HEK293T (cell line): Measurements from ENCODE around the gene BOD1L2.

Source experiments
- CTCF ChIA-PET: fragments of 350-600 bp; formaldehyde crosslinking; extraction: SDS; loops from one replicate; lab custom pipeline; 2021; ENCODE audit warnings: antibody characterized with exemption, inconsistent platforms; lab: Yijun Ruan, JAX
- POLR2A ChIA-PET: fragments of 350-600 bp; formaldehyde crosslinking; extraction: SDS; loops from one replicate; lab custom pipeline; 2020; ENCODE audit warnings: antibody characterized with exemption, inconsistent platforms; lab: Yijun Ruan, JAX
- DNase-seq: peaks from one replicate; pipeline ENCODE4 v3.0.0; 2012; ENCODE audit warnings: mixed read lengths; ENCODE audit errors: extremely low spot score
- ARNT ChIP-seq: fragments of 450-650 bp; IDR thresholded peaks from 2 replicates; pipeline ENCODE4 v1.6.1; 2017; ENCODE audit warnings: mild to moderate bottlenecking
- BHLHE40 ChIP-seq: fragments of 450-650 bp; IDR thresholded peaks from 2 replicates; pipeline ENCODE4 v1.6.1; 2016; ENCODE audit warnings: mild to moderate bottlenecking, moderate library complexity, borderline replicate concordance
- CTBP1 ChIP-seq: fragments of 450-650 bp; IDR thresholded peaks from 2 replicates; pipeline ENCODE4 v1.6.1; 2016; ENCODE audit warnings: borderline replicate concordance
- ELF4 ChIP-seq: fragments of 450-650 bp; IDR thresholded peaks from 2 replicates; pipeline ENCODE4 v1.6.1; 2017; ENCODE audit warnings: antibody characterized with exemption
- FOXA1 ChIP-seq: fragments of 450-650 bp; IDR thresholded peaks from 2 replicates; pipeline ENCODE4 v1.6.1; 2016; ENCODE audit warnings: mild to moderate bottlenecking
- FOXK2 ChIP-seq: fragments of 450-650 bp; IDR thresholded peaks from 2 replicates; pipeline ENCODE4 v1.6.1; 2016; ENCODE audit warnings: mild to moderate bottlenecking
- FOXM1 ChIP-seq: fragments of 450-650 bp; IDR thresholded peaks from 2 replicates; pipeline ENCODE4 v1.6.1; 2017; ENCODE audit warnings: mild to moderate bottlenecking, borderline replicate concordance
- HDGF ChIP-seq: fragments of 450-650 bp; IDR thresholded peaks from 2 replicates; pipeline ENCODE4 v1.6.1; 2017; ENCODE audit warnings: antibody characterized with exemption, borderline replicate concordance
- L3MBTL2 ChIP-seq: fragments of 450-650 bp; conservative IDR thresholded peaks from 2 replicates; pipeline ENCODE4 v1.6.1; 2016; ENCODE audit warnings: mild to moderate bottlenecking
- LEF1 ChIP-seq: fragments of 450-650 bp; IDR thresholded peaks from 2 replicates; pipeline ENCODE4 v1.6.1; 2017; ENCODE audit warnings: mild to moderate bottlenecking, borderline replicate concordance
- NFRKB ChIP-seq: fragments of 450-650 bp; IDR thresholded peaks from 2 replicates; pipeline ENCODE4 v1.6.1; 2016; ENCODE audit warnings: mild to moderate bottlenecking, moderate library complexity
- SP1 ChIP-seq: fragments of 450-650 bp; IDR thresholded peaks from 2 replicates; pipeline ENCODE4 v1.6.1; 2017
- SUZ12 ChIP-seq: fragments of 450-650 bp; IDR thresholded peaks from 2 replicates; pipeline ENCODE4 v1.6.1; 2016; ENCODE audit warnings: mild to moderate bottlenecking
- TARDBP ChIP-seq: fragments of 450-650 bp; IDR thresholded peaks from 2 replicates; pipeline ENCODE4 v1.6.1; 2016
- ZNF384 ChIP-seq: fragments of 450-650 bp; IDR thresholded peaks from 2 replicates; pipeline ENCODE4 v1.6.1; 2016
- TF ChIP-seq, protein P1 (sequence below): fragments of 450-650 bp; IDR thresholded peaks from 2 replicates; pipeline ENCODE4 v1.6.1; 2016

The BOD1L2 gene

DNA sequence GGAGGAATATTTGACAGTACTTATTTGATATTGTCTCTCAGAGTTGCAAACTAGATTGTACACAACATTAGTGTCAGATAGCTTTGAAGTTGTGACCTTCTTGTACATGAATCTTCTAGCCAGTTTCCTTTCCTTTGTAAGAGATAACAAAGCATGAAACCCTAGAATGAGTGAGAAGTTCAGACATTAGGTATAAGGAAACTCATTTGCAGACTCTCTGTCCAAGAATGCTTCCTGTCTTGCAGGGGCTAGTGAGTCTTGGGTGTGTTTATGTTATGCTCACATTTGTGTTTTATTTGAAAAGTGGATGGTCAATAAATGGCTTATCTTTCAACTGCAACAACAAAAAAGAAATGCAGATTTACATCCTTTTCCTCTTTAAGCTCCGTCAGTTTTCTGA lies 1.4 kb downstream of the BOD1L2 start:
- TF ChIP-seq ZNF384: no peak
- ChIA-PET CTCF (no interaction called here), POLR2A (no interaction called here)
- DNase-seq: no peak

DNA sequence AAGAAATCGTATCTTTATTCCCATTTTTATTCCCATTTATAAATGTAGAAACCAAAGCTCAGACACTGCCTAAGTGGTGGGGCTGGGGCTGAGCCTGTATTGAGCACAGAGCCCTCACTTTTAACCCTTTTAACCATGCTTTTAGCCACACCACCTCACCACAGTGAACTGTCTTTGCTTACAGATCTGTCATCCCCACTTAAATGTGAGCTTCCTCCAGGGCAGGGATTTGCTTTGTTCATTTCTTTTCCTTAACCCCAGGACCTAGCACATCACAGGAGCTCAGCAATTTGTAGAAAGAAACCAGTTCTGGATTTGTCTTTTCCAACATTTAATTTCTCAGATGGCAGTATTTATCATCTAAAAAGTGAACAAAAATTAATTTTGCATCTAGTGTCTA lies 2.2 kb downstream of the BOD1L2 start:
- POLR2A ChIA-PET: no interaction called here
- no peak for DNase-seq
- TF ChIP-seq ELF4 (no peak), ARNT (no peak), NFRKB (no peak), L3MBTL2 (no peak), ZNF384 (no peak), SUZ12 (no peak), CTBP1 (no peak), SP1 (no peak), HDGF (no peak), FOXA1 (no peak), BHLHE40 (no peak), TARDBP (no peak), FOXK2 (no peak), LEF1 (no peak), FOXM1 (no peak)
- TF ChIP-seq, protein P1, sequence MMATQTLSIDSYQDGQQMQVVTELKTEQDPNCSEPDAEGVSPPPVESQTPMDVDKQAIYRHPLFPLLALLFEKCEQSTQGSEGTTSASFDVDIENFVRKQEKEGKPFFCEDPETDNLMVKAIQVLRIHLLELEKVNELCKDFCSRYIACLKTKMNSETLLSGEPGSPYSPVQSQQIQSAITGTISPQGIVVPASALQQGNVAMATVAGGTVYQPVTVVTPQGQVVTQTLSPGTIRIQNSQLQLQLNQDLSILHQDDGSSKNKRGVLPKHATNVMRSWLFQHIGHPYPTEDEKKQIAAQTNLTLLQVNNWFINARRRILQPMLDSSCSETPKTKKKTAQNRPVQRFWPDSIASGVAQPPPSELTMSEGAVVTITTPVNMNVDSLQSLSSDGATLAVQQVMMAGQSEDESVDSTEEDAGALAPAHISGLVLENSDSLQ: no peak
- CTCF ChIA-PET: no interaction called here

DNA sequence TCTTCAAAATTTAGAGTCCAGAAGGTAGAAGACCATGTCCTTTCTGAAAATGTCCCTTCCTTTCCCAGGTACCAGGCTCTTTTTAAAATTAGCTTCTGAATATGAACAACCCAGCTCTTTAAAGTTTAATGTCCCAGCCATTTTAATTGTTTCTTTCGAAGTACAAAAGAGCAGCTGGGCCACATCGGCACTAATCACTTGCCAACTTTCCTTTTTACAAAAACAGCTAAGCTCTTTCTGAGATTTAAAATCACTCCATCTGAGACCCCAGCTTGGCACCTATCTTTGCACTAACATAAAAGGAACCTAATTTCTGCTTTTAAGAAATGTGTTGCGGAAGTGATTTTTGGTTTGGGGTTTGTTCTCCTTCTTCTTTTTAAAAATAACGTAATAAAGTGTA lies 2.6 kb downstream of the BOD1L2 start:
- POLR2A ChIA-PET: no interaction called here
- DNase-seq: no peak
- CTCF ChIA-PET: no interaction called here
- TF ChIP-seq SUZ12 (no peak), FOXK2 (no peak)

DNA sequence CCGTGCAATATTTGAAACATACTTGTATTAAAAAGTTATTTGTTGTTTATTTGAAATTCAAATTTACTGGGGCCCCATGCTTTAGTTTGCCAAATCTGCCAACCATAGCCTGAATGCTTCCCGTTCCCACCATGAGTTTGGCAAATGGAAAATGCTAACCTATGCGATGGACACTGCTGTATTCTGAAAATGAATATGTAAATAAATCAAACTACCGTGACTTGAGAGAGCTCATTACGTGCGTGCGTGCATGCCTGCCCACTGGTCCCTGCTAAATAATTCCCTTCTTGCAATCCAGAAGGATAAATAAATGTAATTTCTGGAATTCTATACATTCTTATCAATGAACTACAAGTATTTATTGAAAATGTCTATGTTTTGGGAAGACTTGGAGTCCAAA lies 3.2 kb downstream of the BOD1L2 start:
- ChIA-PET CTCF (no interaction called here), POLR2A (no interaction called here)
- TF ChIP-seq, protein P1: no peak
- no peak for TF ChIP-seq BHLHE40
- TF ChIP-seq ARNT: no peak
- TF ChIP-seq FOXM1: no peak
- no peak for TF ChIP-seq HDGF
- TF ChIP-seq NFRKB: no peak
- TF ChIP-seq FOXK2: no peak
- TF ChIP-seq ZNF384: no peak
- no peak for TF ChIP-seq L3MBTL2
- TF ChIP-seq FOXA1: no peak
- no peak for TF ChIP-seq TARDBP
- DNase-seq: no peak

DNA sequence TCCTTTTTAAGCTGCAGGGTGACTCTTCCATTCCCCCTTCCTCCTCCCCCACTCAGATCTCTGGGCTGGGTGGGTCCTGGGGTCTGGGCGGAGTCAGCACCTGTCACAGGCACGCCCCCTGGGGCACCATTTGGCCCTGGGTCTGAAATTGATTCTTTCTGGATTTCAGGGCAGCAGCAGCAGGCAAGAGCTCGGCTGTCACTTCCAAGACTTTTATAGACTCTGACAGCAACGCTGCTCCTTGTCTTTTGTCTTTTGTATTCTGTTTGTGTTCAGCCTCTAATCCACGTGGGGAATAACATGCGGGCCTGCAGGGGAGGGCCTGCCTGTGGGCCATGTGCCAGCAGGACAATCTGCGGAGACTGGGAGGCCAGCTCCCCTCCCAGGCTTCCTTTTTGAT lies 3.9 kb downstream of the BOD1L2 start:
- POLR2A ChIA-PET: no interaction called here

DNA sequence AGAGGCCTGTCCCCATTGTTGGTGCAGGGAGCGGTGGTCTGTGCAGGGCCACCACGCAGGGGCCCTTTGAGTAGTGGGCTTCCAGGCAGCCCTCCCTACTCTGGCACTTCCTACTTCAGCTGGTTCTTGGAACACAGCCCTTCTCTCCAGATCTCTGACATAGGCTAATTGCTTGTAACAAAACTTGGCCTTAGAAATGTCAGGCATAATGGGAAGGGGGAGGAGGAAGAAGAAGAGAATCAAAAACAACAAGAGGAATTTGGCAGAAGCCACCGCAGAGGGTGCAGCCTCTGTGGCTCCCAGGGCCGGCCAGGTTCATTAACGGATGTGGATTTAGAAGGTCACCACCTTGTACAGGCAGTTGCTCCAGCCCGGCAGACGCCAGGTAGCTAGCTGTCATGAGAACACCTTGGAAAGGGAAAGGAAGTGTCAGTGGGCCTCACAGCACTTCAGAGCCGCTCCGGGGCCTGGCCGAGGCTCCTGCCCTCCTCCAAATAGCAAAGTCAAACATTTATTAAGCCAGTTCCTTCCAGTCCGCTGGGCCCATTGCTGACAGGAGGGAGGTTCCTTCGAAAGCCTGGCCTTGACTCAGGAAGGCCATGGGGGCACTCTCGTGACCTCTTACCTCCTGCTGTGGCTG lies 7.4 kb downstream of the BOD1L2 start:
- TF ChIP-seq NFRKB: no peak
- TF ChIP-seq FOXK2: no peak
- no peak for TF ChIP-seq FOXA1
- TF ChIP-seq, protein P1: no peak
- no peak for TF ChIP-seq LEF1
- TF ChIP-seq CTBP1: no peak
- no peak for TF ChIP-seq ZNF384
- TF ChIP-seq L3MBTL2: no peak
- no peak for TF ChIP-seq SP1
- TF ChIP-seq TARDBP: no peak
- no peak for TF ChIP-seq FOXM1
- no peak for TF ChIP-seq HDGF
- no peak for TF ChIP-seq SUZ12
- no peak for TF ChIP-seq BHLHE40
- no peak for TF ChIP-seq ARNT
- CTCF ChIA-PET: no interaction called here
- POLR2A ChIA-PET: no interaction called here
- DNase-seq: no peak

More for the DNA sequence above, 3.9 kb downstream of the BOD1L2 start:
- DNase-seq: no peak
- CTCF ChIA-PET: no interaction called here
- TF ChIP-seq SP1 (no peak), ARNT (no peak), FOXM1 (no peak), CTBP1 (no peak)

DNA sequence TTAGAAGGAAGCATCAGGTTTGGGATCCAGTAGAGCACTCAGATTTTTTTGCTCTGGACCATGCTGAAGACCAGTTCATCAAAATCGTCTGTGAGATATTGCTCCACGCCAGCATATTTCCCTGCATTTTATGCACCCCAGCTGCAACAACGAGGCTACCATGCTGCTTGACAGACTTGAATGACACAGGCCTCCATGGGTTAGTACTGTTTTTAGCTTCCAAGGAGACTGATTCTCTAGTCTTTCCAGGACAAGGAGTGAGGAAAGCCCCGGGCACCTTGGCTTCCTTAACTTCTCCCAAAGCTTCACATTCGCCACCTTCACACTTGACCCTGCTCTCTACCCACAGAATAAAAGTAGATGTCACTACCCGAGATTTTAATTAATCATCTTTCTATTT lies 17.5 kb downstream of the BOD1L2 start:
- ChIA-PET POLR2A (no interaction called here), CTCF (no interaction called here)
- no peak for DNase-seq
- no peak for TF ChIP-seq FOXM1
- no peak for TF ChIP-seq TARDBP
- TF ChIP-seq CTBP1: no peak
- no peak for TF ChIP-seq ARNT
- TF ChIP-seq HDGF: no peak
- no peak for TF ChIP-seq ELF4
- TF ChIP-seq LEF1: no peak
- no peak for TF ChIP-seq SP1
- TF ChIP-seq ZNF384: no peak
- no peak for TF ChIP-seq NFRKB
- TF ChIP-seq BHLHE40: no peak
- no peak for TF ChIP-seq SUZ12
- TF ChIP-seq, protein P1: no peak
- no peak for TF ChIP-seq FOXK2
- no peak for TF ChIP-seq L3MBTL2
